ENCODE measurements around the gene ARSG.

DNA sequence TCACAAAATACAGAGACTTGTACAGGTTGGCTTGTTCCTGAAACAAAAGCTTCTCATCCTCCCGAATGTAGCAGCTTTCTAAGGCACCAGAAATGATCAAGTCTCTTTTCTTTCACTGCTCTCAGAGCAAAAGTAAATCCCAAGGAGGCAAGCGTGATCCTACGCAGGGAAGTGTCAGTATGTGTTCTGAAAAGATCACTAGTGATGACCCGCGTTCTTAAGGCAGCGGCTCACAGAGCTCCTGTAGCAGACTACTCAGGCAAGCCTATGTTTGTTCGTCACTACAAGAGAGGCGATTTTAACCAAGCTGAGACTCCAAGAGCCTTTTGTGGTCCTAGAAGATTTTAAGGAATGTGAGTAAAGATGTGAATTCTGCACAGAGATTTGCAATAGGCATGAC lies 131.5 kb downstream of the ARSG start:
- TF ChIP-seq CTCF (IDR thresholded peaks at IDR 0.05; ENCODE audit: insufficient read depth, low read length, poor library complexity, severe bottlenecking): no peak
- TF ChIP-seq EZH2phosphoT487 (conservative IDR thresholded peaks at IDR 0.05; ENCODE audit: low read length): no peak

Data from SU-DHL-6 (cell line).